NAMALWA (cell line): ENCODE data around the gene ADGRE2.
"Not testable (repeated sequence)": the region's sequence is repeated elsewhere in the genome, so short reads cannot be mapped to it uniquely, and the experiment has no call there.

Experiments
- DNase-seq: peaks from one replicate; pipeline ENCODE4 v3.0.0-alpha.2; 2015; ENCODE audit warnings: low spot score

The ADGRE2 gene

DNA sequence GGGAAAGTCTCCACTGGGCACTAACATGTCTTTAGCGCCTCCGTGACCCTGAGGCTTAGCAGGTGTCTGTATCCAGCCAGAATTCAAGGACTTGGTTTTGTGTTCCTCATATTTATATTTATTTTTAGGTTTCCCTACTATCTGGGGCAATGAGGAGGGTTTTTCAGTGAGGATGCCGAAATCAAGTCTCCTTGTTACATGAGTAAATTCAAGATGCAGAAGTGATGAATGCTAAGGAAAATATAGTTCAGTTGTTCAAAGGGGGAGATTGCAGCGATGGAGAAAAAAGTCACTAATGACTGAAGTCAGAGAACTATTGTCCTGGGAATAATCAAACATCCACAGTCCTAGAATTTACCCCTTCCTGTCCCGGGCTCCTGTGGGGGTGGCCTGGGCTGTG is 791 bp upstream of the ADGRE2 start:
- no peak for DNase-seq

DNA sequence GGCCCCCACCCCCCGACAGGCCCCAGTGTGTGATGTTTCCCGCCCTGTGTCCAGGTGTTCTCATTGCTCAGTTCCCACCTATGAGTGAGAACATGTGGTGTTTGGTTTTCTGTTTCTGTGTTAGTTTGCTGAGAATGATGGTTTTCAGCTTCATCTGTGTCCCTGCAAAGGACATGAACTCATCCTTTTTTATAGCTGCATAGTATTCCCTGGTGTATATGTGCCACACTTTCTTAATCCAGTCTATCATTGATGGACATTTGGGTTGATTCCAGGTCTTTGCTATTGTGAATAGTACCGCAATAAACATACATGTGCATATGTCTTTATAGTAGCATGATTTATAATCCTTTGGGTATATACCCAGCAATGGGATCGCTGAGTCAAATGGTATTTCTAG is 715 bp downstream of the ADGRE2 start:
- DNase-seq, result not testable (repeated sequence)

DNA sequence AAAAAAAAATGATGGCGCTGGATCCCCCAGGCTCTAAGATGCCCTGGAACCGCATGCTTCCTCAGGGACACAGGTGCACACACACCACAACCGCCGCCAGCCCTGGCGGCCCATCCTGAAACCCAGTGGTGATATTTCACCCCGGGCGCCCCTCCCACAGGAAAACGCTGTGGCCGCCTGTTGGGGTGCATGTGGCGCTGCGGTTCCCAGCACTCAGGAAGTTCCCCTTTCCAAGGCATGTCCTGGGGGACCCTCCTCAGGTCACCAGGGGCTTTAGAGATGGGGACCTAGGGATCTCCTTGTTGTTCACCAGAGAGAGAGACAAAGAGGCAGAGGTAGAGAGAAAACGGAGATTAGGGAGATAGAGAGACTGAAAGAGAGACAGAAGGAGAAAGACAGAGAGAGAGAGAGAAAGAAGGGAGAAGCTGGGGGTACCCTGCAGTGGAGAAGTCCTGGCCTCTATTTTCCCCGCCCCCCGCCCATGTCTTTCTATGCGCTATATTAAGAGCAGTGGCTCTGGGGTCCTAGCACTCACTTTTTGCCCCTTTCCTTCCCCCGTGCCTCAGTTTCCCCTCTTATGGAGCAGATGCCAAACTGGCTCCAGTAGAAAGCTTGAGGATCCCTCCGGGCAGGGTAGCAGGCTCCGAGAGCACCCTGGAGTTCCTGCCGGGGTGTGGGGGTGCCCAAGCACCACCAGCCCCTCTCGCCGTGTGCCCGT is 2.3 kb downstream of the ADGRE2 start:
- DNase-seq, result no peak

DNA sequence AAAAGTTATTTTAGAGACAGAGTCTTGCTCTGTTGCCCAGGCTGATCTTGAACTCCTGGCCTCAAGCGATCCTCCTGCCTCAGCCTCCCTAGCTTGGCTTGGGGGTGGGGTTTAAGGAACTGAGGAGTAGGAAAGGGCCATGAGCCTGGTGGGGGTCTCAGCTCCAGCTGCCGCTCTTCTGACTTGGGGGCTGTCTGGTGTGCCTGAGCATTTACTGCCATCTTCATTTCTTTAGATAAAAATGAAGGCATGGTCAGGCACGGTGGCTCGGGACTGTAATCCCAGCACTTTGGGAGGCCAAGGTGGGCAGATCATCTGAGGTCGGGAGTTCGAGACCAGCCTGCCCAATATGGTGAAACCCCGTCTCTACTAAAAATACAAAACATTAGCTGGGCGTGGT is 3.0 kb downstream of the ADGRE2 start:
- DNase-seq, result not testable (repeated sequence)

DNA sequence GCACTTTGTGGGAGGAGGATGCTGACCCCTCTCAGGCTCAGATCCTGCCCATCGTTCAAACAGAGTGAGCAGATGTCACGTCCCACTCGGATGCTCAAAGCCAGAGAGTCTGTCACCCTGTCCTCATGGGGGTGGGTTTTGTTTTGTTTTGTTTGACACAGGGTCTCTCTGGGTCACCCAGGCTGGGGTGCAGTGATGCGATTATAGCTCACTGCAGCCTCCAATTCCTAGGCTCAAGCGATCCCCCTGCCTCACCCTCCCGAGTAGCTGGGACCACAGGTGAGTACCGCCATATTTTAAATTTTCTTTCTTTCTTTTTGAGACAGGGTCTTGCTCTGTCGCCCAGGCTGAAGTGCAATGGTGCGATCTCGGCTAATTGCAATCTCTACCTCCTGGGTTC is 4.0 kb downstream of the ADGRE2 start:
- DNase-seq, result no peak

DNA sequence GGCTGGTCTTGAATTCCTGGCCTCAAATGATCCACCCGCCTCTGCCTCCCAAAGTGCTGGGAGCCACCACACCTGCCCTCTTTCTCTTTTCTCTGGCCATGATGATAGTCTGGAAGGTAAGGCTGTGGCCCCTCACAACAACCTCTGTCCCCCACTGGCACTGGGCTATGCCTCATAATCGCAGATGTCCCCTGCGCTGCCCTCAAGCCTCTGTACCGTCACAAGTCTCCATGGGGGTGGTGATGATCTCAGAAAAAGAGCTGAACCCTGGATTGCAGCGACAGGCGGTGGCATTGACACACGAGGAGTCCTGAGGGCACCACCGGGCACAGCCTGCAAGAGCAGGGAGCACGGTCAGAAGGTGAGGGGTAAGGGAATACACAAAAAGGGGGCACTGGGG is 4.6 kb downstream of the ADGRE2 start:
- not testable (repeated sequence) for DNase-seq

DNA sequence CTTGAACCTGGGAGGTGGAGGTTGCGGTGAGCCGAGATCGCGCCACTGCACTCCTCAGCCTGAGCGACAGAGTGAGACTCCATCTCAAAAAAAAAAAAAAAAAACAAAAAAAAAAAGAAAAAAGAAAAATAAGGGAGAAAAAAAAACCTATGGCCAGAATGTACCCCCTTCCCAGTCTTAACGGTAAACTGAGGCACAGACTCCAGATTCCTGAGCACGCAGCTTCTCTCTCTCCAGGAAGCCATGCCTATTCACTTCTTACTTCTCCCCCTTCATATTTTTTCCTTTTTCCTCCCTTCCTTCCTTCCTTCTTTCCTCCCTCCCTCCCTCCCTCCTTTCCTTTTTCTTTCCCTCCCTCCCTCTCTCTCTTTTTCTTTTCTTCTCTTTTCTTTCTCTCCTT is 5.4 kb downstream of the ADGRE2 start:
- DNase-seq, result no peak

DNA sequence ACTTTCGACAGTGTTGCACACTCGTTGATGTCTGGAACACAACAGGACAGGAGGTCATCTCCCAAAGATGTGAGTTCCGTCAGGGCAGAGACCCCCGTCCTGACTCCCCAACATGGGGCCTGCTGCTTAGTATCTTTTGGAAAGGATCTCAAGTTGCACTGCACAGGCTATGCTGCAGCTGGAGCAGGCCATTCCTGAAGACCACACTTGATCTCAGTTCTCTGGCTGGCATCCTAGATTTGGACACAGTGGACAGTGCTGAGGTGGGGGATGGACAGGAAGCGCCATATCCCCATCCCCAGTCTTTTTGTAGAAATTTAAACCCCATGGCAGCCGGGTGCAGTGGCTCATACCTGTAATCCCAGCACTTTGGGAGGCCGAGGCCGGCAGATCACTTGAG is 5.9 kb downstream of the ADGRE2 start:
- DNase-seq, result no peak

DNA sequence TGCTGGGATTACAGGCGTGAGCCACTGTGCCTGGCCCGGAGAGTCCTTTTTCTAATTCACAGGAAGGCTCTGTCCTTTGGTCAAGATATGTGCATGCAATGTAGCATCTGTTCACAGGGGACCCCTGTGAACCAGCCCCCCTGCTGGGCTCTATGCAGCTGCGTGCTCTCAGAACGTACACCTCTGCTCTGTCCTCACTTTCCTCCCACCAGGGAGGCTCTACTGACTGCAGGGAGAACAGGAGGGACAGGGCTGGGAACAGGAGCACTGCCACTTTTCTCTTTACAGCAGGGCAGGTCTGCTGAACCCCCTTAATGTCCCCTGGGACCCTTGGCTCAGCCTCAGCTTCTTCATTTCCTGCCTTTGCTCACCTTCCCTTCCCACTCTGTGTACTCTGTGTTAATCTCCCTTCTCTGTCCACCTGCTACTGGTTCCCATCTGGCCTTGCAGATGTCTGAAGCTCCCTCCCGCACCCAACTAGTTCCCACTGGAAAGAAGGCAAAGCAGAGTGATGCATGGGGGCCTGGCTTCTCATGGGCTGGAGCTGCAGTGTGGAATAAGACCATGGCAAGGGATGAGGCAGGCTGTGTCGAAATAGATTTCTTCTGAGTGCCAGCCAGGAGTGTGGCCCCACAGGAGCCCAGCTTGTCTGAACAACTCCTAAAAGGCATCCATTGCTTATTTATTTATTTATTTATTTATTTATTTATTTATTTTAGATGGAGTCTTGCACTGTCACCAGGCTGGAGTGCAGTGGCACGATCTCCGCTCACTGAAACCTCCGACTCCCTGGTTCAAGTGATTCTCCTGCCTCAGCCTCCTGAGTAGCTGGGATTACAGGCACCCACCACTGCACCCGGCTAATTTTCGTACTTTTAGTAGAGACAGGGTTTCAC is 7.2 kb downstream of the ADGRE2 start:
- no peak for DNase-seq

DNA sequence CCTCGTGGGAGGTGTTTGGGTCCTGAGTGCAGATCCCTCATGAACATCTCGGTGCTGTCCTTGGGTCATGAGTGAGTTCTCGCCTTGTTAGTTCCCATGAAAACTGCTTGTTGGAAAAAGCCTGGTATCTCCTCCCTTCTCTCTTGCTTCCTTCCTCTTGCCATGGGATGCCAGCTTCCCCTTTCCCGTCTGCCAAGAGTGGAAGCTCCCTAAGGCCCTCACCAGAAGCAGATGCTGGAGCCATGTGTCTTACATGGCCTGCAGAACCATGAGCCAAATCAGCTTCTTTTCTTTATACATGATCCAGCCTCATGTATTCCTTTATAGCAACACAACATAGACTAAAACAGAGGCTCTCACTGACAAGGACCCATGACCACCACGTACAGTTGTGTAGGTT is 8.2 kb downstream of the ADGRE2 start:
- no peak for DNase-seq

DNA sequence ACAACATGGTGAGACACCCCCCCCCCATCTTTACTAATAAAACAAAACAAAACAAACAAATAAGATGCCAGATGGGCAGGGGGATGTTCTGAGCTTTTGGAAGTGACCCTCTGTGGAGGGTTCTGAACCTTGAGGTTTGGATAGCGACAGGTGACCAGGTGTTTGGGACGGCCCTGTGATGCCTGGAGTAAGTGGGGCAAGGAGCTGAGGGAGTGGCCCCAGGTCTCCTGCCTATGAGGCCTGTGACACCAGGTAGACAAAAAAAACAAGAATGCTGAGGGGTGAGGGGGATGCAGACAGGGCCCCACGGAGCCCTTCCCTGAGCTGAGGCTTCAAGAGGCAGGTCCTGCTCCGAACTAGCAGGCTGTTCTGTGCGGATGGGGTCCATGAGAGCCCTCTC is 9.2 kb downstream of the ADGRE2 start:
- no peak for DNase-seq

DNA sequence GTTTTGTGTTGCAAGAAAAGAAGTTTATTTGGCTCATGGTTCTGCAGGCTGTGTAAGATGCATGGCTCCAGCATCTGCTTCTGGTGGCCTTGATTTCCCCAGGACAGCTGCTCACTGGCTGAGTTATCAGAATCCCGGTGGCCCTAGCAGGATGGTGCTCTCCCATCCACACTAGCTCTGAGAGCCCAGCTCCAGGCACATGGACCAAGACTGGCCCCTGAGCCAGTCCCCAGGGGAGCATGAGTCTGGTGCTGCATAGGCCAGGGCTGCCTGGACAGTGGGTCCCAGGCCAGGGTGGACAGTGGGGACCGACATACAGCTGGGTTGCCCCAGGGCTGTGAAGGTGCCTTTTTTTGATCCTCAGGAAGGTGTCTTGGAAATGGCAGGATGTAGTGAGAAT is 10.4 kb downstream of the ADGRE2 start:
- DNase-seq, result no peak

DNA sequence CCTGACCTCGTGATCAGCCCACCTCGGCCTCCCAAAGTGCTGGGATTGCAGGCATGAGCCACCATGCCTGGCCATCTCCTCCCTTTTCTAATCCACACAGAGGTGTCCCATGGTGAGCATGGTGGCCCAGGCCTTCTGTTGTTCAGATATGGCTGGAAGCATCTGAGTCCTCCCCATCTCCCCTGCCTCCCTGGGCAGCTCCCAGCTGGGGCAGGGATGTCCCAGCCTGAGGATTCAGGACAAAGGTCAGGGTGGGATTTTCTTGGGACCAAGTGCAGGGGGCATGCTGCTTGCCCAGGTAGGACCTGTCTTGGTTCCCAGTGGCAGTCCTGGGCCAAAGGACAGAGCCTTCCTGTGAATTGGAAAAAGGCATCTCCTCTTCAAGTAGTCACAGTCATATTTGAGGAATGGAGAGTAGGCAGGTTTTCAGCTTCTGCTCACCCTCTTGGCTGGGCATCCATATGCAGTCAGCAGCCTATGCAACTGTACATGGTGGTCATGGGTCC is 10.8 kb downstream of the ADGRE2 start:
- no peak for DNase-seq

DNA sequence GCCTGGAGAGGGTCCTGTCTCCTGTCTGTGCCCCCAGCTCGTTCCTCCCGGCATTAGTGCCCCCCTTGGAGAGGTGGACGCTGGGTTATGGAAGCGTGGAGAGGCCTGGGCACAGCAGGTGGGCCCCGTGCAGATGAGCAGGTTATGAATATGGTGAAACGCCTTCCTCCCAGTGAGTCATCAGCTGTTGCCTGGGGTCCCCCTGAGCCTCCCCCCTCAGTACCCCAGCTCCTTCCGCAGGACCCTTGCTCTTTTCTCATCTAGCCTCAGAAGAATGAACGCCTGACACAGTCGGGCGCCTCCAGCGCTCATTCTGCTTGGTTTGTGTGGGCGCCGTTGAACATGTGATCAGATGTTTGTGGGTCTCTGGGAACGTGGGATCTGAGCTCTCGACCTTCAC is 12.5 kb downstream of the ADGRE2 start:
- DNase-seq, result not testable (repeated sequence)

DNA sequence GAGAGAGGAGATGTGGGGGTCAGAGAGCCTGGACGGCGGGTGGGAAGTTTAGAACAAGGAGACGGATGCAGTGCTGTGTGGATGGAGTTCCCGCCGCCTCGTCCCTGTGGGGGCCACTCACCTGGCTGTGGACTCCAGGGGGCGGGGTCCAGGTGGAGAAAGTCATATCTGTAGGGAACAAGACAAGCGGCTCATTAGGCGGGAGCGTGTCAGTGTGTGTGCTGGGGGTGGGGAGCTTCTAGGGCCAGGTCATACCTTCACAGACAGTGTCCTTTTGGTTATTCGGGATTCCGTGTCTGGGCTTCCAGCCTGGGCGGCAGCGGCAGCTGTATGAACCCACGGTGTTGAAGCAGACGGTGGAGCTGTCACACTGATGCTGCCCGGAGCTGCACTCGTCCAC is 13.0 kb downstream of the ADGRE2 start:
- not testable (repeated sequence) for DNase-seq

DNA sequence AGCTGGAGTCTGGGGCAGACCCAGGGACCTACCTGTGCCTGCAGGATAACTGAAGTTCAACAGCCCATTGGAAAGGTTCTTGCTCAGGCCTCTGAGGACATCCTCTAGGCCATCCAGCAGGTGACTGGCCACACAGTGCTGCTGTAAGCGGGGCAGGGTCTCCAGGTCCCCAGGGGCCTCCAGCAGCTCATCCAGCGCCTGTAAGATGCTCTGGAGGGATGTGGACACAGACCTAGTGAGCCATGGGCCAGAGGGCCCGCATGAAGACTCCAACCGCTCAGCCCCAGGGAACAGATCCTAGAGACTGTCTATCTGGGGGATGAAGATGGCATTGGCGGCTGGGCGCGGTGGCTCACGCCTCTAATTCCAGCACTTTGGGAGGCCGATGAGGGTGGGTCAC is 14.0 kb downstream of the ADGRE2 start:
- DNase-seq, result no peak

DNA sequence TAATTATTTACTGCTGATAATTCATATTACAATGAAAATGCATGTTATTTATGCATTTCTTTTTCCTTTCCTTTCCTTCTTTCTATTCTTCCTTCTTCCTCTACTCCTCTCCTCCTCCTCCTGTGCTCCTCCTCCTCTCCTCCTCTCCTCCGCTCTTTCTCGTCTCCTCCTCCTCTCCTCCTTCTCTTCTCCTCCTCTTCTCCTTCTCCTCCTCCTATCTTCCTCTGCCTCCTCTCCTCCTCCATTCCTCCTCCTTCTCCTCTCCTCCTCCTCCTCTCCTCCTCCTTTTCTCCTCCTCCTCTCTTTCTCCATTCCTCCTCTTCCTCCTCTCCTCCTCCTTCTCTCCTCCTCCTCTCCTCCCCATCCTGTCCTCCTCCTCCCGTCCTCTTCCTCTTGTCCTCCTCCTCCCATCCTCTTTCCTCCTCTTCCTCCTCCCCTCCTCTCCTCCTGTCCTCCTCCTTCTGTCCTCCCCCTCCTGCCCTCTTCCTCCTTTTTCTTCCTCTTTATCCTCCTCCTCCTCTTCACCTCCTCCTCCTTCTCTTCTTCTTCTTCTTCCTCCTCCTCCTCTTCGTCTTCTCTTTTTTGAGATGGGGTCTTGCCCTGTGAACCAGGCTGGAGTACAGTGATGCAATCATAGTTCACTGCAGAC is 14.7 kb downstream of the ADGRE2 start:
- DNase-seq, result no peak

DNA sequence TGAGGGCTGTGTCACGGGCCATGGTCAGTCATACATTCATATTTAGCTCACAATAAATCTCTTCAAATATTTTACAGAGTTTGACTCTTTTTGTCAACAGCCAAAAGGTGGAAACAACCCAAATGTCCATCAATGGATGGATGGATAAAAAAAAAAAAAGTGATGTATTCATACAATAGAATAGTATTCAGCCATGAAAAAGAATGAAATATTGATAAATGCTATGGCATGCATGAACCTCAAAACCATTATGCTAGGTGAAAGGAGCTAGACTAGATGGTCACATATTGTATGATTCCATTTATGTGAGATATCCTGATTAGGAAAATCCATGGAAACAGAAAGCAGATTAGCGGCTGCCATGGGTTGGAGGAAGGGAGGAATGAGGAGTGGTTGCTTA is 16.2 kb downstream of the ADGRE2 start:
- DNase-seq, result no peak

DNA sequence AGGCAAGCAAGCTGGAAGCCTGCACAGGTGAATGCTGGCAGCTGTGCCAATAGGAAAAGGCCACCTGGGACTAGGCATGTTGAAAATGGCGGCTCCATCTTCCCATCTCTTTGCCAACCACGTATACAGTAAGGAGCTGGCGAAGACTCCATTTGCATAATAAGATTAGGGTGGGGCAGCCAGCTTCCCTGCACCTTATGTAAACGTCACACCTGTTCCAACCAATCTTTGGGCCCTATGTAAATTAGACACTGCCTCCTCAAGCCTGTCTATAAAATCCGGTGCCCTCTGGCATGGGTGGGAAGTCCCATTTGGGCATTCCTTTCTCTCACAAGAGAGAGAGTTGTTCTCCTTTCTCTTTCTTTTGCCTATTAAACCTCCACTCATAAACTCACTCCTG is 16.8 kb downstream of the ADGRE2 start:
- DNase-seq, result no peak

DNA sequence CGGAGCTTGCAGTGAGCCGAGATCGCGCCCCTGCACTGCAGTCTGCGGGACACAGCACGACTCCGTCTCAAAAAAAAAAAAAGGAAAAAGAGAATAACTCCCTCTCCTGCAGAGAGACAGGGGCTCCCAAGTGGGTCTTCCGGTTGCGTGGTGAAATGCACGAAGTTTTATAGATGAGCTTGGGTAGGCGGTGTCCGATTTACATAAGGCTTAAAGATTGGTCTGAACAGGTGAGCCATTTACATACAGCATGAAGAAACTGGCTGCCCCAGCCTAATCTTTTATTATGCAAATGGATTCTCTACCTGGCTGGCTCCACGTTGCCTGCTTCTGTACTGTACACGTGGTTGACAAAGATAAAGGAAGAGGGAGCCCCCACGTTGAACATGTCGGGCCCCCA is 19.5 kb downstream of the ADGRE2 start:
- DNase-seq, result no peak

DNA sequence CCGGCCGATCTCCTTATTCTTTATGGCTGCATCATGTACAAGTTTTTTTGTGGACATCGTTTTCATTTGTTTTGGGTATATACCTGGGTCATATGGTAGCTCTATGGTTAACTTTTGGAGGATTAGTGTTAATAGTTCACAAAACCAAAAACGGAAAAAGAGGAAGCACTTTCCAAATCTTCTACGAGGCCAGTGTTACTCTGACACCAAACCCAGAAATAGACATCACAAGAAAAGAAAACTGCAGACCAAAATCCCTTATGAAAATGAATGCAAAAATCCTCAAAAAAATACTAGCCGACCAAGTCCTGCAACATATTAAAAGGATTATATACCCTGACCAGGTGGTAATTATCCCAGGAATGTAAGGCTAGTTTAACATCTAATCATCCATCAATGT is 29.8 kb downstream of the ADGRE2 start:
- no peak for DNase-seq

DNA sequence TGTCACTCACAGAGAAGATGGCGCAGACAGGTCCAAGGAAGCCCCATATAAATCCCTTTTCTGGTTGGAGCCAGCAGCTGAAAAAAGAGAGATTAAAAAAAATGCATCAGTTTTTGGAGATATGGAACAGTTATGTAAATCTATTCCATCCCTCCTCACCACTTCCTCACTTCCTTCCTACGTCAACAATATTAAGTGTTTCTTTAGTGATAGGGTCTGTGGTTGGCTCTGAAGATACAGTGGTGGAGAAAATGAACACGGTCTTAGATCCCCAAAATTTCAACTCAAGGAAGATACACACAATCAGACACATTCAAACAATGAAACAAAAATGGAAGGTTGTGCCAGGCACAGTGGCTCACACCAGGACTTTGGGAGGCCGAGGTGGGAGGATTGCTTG is 31.5 kb downstream of the ADGRE2 start:
- DNase-seq, result no peak

DNA sequence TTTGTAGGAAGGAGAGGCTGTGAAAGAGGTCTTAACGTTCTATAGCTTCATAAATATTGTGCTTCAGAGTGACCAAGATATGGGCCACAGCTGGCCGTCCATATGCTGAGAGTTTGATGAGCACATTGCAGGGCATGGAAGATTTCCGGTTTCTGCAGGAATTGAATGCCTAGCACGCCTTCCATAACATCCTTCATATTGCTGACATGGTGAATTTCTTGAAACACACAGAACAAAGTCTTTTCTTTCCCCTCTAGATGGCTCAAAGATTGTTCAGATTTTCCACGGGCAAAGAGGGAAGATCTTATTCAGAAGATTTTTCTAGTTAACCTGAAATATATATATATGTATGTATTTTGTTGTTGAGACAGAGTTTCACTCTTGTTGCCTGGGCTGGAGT is 42.4 kb downstream of the ADGRE2 start:
- no peak for DNase-seq
